GM10266 (cell line): ENCODE data around the gene TMEM163.
"Not testable (repeated sequence)": the region's sequence is repeated elsewhere in the genome, so short reads cannot be mapped to it uniquely, and the experiment has no call there.

Source experiments
- DNase-seq: peaks from one replicate; pipeline ENCODE4 v3.0.0; 2012; ENCODE audit errors: extremely low spot score
- TF ChIP-seq, protein P1 (sequence below): IDR thresholded peaks from 2 replicates; pipeline ENCODE4 v1.5.1; 2012; ENCODE audit warnings: mild to moderate bottlenecking, low read depth; ENCODE audit not compliant: control insufficient read depth, insufficient read depth; ENCODE audit errors: missing control alignments

Gene TMEM163

DNA sequence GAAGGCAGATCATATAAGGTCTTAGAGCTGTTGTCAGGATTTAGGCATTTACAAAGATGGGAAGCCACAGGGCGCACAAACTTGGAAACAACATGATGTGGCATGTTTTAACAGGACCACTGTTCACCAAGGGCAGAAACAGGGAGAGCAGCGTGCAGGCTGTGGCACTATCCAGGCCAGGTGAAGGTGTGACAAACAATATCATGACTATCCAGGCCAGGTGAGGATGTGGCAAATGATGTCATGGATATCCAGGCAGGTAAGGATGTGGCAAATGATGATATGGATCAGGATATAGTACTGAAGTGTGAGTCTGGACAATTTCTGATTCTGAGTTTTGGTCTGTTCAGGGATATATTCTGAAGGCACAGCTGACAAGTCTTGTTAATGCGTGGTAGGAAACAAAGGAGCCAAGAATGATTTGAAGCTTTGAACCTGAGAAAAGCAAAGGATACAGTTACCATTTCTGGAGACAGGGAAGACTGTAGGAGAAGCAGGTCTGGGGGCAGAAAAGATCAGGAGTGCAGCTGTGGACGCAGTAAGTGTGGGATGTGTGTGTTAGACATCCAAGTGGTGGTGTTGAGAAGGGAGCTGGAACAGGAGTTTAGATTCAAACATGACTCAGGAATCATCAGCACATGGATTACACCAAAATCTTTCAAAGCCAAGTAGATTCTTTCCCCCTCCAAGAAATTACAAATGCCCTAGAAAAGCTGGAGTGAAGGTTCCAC lies 205.9 kb downstream of the TMEM163 start:
- TF ChIP-seq, protein P1, sequence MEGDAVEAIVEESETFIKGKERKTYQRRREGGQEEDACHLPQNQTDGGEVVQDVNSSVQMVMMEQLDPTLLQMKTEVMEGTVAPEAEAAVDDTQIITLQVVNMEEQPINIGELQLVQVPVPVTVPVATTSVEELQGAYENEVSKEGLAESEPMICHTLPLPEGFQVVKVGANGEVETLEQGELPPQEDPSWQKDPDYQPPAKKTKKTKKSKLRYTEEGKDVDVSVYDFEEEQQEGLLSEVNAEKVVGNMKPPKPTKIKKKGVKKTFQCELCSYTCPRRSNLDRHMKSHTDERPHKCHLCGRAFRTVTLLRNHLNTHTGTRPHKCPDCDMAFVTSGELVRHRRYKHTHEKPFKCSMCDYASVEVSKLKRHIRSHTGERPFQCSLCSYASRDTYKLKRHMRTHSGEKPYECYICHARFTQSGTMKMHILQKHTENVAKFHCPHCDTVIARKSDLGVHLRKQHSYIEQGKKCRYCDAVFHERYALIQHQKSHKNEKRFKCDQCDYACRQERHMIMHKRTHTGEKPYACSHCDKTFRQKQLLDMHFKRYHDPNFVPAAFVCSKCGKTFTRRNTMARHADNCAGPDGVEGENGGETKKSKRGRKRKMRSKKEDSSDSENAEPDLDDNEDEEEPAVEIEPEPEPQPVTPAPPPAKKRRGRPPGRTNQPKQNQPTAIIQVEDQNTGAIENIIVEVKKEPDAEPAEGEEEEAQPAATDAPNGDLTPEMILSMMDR = no peak
- no peak for DNase-seq

- no peak for DNase-seq
- TF ChIP-seq, protein P1 = no peak
Measured at GRCh38 chr2:134508391-134508790, 210.4 kb downstream of the TMEM163 start.

- TF ChIP-seq, protein P1 = no peak
- no peak for DNase-seq
Measured at GRCh38 chr2:134507697-134508096, 211.1 kb downstream of the TMEM163 start.

DNA sequence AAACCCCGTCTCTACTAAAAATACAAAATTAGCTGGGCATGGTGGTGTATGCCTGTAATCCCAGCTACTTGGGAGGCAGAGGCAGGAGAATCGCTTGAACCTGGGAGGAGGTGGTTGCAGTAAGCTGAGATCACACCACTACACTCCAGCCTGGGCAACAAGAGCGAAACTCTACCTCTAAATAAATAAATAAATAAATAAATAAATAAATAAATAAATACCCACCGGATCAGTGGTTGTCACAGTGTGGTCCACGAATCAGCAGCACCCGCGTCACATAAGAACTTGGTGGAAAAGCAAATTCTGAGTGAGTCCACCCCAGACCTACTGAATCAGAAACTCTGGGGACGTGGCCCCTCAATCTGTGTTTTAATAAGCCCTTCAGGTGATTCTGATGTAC lies 211.6 kb downstream of the TMEM163 start:
- not testable (repeated sequence) for DNase-seq

GRCh38 chr2:134505446-134505845 lies 213.4 kb downstream of the TMEM163 start:
- DNase-seq = no peak
- TF ChIP-seq, protein P1 = no peak

DNA sequence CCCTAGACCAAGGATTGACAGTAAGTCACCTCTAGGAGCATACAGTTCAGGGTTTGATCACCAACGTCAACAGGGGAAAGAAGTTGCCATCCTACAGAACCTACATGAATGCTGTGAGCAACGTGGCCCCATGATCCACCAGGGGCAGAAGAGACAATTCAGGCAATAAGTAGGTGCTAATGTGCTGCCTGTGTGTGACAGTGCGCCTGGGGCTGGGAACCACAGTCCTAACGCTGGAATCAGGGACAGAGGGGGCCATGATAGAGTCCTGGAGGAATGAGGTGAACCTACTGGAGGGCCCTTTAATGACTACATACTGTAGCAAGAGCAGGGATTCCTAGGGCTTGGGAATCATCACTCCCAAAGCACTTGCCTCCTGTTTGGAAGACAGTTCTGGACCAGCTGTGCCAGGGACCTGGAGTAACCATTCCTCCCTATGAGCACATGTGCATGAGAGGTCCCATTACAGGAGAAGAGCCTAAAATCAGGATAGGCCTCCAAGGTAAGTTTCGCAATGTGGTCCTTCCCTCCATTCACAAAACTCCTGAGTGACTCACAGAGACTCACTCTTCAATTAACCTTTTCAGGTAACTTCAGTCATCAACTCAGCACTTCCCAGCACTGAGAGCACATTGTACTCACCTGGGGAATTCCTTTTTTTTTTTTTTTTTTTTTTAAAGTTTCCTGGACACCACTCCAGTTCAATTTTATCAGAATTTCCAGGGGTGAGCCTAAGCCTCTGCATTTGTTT lies 214.0 kb downstream of the TMEM163 start:
- DNase-seq = no peak

GRCh38 chr2:134502104-134502503 lies 216.7 kb downstream of the TMEM163 start:
- TF ChIP-seq, protein P1 = no peak
- no peak for DNase-seq

More for the DNA sequence above, 214.0 kb downstream of the TMEM163 start:
- TF ChIP-seq, protein P1 = no peak
